Neural cell (in vitro differentiated cells): ENCODE results near the gene ZNF71. TPM values are rescaled to one million over a fixed set of nuclear protein-coding genes. Genes with fewer than 3 reads are reported as not detected.

Source experiments
- H2AFZ ChIP-seq: fragments of 200-600, 300-800 bp; sonication (generic), shearing (Covaris generic); 2 replicates; pipeline ENCODE4 v1.6.0; 2014; ENCODE audit warnings: low read depth, mild to moderate bottlenecking, antibody characterized with exemption, low read length, moderate library complexity
- H3F3A ChIP-seq: fragments of 200-600 bp; shearing (Covaris generic); 2 replicates; pipeline ENCODE4 v1.6.1; 2016; ENCODE audit warnings: mild to moderate bottlenecking, moderate library complexity, mixed read lengths, antibody characterized with exemption, low read length; ENCODE audit not compliant: insufficient read depth, poor library complexity, severe bottlenecking
- H3K27ac ChIP-seq: fragments of 200-600, 300-800 bp; sonication (generic), shearing (Covaris generic); 2 replicates; pipeline ENCODE4 v1.5.1; 2014; ENCODE audit warnings: mild to moderate bottlenecking, low read length, moderate library complexity
- H3K27me3 ChIP-seq: fragments of 300-800, 200-600 bp; sonication (generic), shearing (Covaris generic); 2 replicates; pipeline ENCODE4 v1.6.0; 2014; ENCODE audit warnings: mild to moderate bottlenecking, low read depth, low read length, moderate library complexity; ENCODE audit not compliant: insufficient read depth
- H3K36me3 ChIP-seq: fragments of 300-800, 200-600 bp; sonication (generic), shearing (Covaris generic); 2 replicates; pipeline ENCODE4 v1.5.1; 2014; ENCODE audit warnings: mild to moderate bottlenecking, antibody characterized with exemption, low read length, moderate library complexity; ENCODE audit not compliant: insufficient read depth
- H3K4me2 ChIP-seq: fragments of 300-800, 200-600 bp; sonication (generic), shearing (Covaris generic); 2 replicates; pipeline ENCODE4 v1.6.0; 2014; ENCODE audit warnings: mild to moderate bottlenecking, low read length
- H3K4me3 ChIP-seq: fragments of 300-800, 200-600 bp; sonication (generic), shearing (Covaris generic); 2 replicates; pipeline ENCODE4 v1.5.1; 2014; ENCODE audit warnings: mild to moderate bottlenecking, low read length, moderate library complexity
- H3K79me2 ChIP-seq: fragments of 200-600 bp; shearing (Covaris generic); replicated peaks from 2 replicates; pipeline ENCODE4 v1.6.0; 2014; ENCODE audit warnings: mild to moderate bottlenecking, low read length, moderate library complexity; ENCODE audit not compliant: insufficient read depth
- H3K9ac ChIP-seq: fragments of 300-800, 200-600 bp; sonication (generic), shearing (Covaris generic); 2 replicates; pipeline ENCODE4 v1.6.1; 2016; ENCODE audit warnings: mild to moderate bottlenecking, low read length, mixed read lengths
- H3K9me2 ChIP-seq: fragments of 200-600 bp; shearing (Covaris generic); 2 replicates; pipeline ENCODE4 v1.6.1; 2016; ENCODE audit warnings: mild to moderate bottlenecking, low read length, mixed read lengths; ENCODE audit not compliant: insufficient read depth
- H3K9me3 ChIP-seq: fragments of 200-600, 300-800 bp; sonication (generic), shearing (Covaris generic); 2 replicates; pipeline ENCODE4 v1.6.1; 2016; ENCODE audit warnings: mild to moderate bottlenecking, mixed run types, low read length, moderate library complexity, mixed read lengths
- H4K20me1 ChIP-seq: fragments of 200-600 bp; shearing (Covaris generic); 2 replicates; pipeline ENCODE4 v1.6.1; 2016; ENCODE audit warnings: mild to moderate bottlenecking, mixed run types; ENCODE audit not compliant: insufficient read depth
- CTCF ChIP-seq: fragments of 450-650 bp; IDR thresholded peaks from 2 replicates; pipeline ENCODE4 v1.5.1; 2014; ENCODE audit warnings: antibody characterized with exemption, mild to moderate bottlenecking, moderate library complexity; ENCODE audit not compliant: poor library complexity, severe bottlenecking
- EP300 ChIP-seq: fragments of 450-650 bp; conservative IDR thresholded peaks from 2 replicates; pipeline ENCODE4 v1.6.1; 2014; ENCODE audit warnings: antibody characterized with exemption, mild to moderate bottlenecking, moderate library complexity; ENCODE audit not compliant: poor library complexity, severe bottlenecking
- EZH2 ChIP-seq: fragments of 200-600, 300-800 bp; shearing (Covaris generic), sonication (generic); IDR thresholded peaks from 2 replicates; pipeline ENCODE4 v1.6.1; 2014; ENCODE audit warnings: antibody characterized with exemption, low read length, borderline replicate concordance, mild to moderate bottlenecking; ENCODE audit not compliant: insufficient read depth, poor library complexity, severe bottlenecking
- MXI1 ChIP-seq: fragments of 450-650 bp; conservative IDR thresholded peaks from 2 replicates; pipeline ENCODE4 v1.6.1; 2014; ENCODE audit warnings: antibody characterized with exemption, mild to moderate bottlenecking; ENCODE audit not compliant: poor library complexity, severe bottlenecking
- POLR2AphosphoS5 ChIP-seq: IDR thresholded peaks from 2 replicates; pipeline ENCODE4 v1.6.1; 2012
- RAD21 ChIP-seq: fragments of 450-650 bp; conservative IDR thresholded peaks from 2 replicates; pipeline ENCODE4 v1.6.1; 2014; ENCODE audit warnings: antibody characterized with exemption, mild to moderate bottlenecking, moderate library complexity
- REST ChIP-seq: IDR thresholded peaks from 2 replicates; pipeline ENCODE4 v1.6.1; 2012; ENCODE audit warnings: borderline replicate concordance
- SMC3 ChIP-seq: fragments of 450-650 bp; conservative IDR thresholded peaks from 2 replicates; pipeline ENCODE4 v1.6.1; 2014; ENCODE audit warnings: antibody characterized with exemption, mild to moderate bottlenecking, moderate library complexity; ENCODE audit not compliant: poor library complexity
- TAF1 ChIP-seq: IDR thresholded peaks from 2 replicates; pipeline ENCODE4 v1.6.1; 2012; ENCODE audit warnings: low read depth
- polyA plus RNA-seq: library from polyadenylated mRNA; depleted of rRNA; stranded (reverse); fragments of >200 nt; gene quantifications from 2 replicates; pipeline ENCODE4 v1.2.3, GENCODE V29; 2014

The ZNF71 gene
- polyA plus RNA-seq, 1 donor from 2014 or later: 28.8 TPM

DNA sequence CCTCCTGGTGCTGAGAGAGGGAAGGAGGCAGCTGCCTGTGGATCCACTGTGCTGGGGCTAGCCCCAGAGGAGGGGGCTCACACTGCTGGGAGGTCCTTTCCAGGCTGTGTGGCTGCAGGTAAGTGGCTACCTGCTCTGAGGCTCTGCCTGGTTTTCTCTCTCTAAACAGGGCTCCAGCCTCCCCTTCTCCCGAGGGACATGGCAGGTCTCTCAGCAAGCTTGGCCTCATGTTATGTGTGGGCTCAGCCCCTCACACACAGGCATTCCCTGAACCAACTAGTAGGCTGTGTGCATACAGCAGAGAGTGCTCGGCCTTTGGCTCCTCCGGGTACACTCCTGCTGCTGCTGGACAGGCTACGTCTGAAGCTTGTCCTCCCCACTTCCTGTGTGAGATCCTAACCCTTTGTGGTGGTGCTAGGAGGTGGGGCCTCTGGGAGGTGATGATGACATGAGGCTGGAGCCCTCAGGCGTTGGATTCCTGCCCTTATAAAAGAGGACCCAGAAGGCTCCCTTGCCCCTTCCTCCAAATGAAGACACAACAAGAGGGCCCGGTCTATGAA lies 72.3 kb downstream of the ZNF71 start:
- no peaks in the 10 kb centered on the region for H3K79me2 ChIP-seq
- peaks cover 16% of the 10 kb centered on the region for H3K9me3 ChIP-seq
- no peak overlapping the region for H3K27ac ChIP-seq
- no peak overlapping the region for H3K4me2 ChIP-seq
- H3K4me3 ChIP-seq: no peak overlapping the region
- H3K9ac ChIP-seq: no peak overlapping the region
- no peaks in the 10 kb centered on the region for H3K27me3 ChIP-seq
- no peaks in the 10 kb centered on the region for H3K9me2 ChIP-seq
- TF ChIP-seq RAD21: no peak
- TF ChIP-seq EZH2: no peak
- TF ChIP-seq REST: no peak
- TF ChIP-seq POLR2AphosphoS5: no peak
- TF ChIP-seq SMC3: no peak
- TF ChIP-seq MXI1: no peak
- TF ChIP-seq CTCF: no peak
- TF ChIP-seq TAF1: no peak
- no peaks in the 10 kb centered on the region for H4K20me1 ChIP-seq
- H3F3A ChIP-seq: no peaks in the 10 kb centered on the region
- no peaks in the 10 kb centered on the region for H3K36me3 ChIP-seq
- H2AFZ ChIP-seq: no peak overlapping the region

DNA sequence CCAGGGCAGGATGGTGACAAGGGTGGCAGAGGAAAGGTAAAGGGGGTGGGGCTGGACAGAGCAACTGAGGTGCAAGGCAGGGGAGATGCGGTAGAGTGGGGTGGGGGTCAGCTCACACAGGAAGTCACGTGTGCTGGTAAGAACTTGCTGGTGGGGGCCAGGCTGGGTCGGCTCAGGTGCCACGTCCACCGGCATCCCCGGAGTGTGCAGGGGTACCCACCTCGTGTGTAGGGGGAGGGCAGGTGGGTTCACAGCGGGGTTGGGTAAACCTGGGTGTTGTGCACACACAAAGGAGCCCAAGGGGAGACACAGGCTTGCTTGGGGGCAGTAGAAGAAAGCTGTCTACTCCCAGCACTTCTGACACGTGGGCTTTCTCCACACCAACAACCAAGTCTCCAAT lies 73.6 kb downstream of the ZNF71 start:
- Histone ChIP-seq H3K9me3 (peaks cover 10% of the 10 kb centered on the region), H3K9me2 (no peaks in the 10 kb centered on the region), H3K4me2 (no peak overlapping the region), H3K79me2 (no peaks in the 10 kb centered on the region), H3K4me3 (no peak overlapping the region), H2AFZ (no peak overlapping the region), H3K27me3 (no peaks in the 10 kb centered on the region), H3K27ac (no peak overlapping the region), H4K20me1 (no peaks in the 10 kb centered on the region), H3F3A (no peaks in the 10 kb centered on the region), H3K9ac (no peak overlapping the region), H3K36me3 (no peaks in the 10 kb centered on the region)
- TF ChIP-seq SMC3: no peak

GRCh38 chr19:56670401-56670960 lies 75.4 kb downstream of the ZNF71 start:
- Histone ChIP-seq H3K9me2 (no peaks in the 10 kb centered on the region), H3K4me3 (no peak overlapping the region), H3K9me3 (peaks cover 8% of the 10 kb centered on the region)

More at GRCh38 chr19:56670401-56670960, 75.4 kb downstream of the ZNF71 start:
- H3K27me3 ChIP-seq: no peaks in the 10 kb centered on the region
- H3K27ac ChIP-seq: no peak overlapping the region
- H4K20me1 ChIP-seq: no peaks in the 10 kb centered on the region
- H2AFZ ChIP-seq: no peak overlapping the region
- TF ChIP-seq EZH2 (no peak), POLR2AphosphoS5 (no peak), MXI1 (no peak), EP300 (no peak), TAF1 (no peak), CTCF (no peak), RAD21 (no peak), SMC3 (no peak), REST (no peak)
- no peaks in the 10 kb centered on the region for H3K79me2 ChIP-seq
- no peaks in the 10 kb centered on the region for H3K36me3 ChIP-seq
- H3F3A ChIP-seq: no peaks in the 10 kb centered on the region
- H3K9ac ChIP-seq: no peak overlapping the region
- H3K4me2 ChIP-seq: no peak overlapping the region
